ENCODE results near the gene PIRT.

The PIRT gene

DNA sequence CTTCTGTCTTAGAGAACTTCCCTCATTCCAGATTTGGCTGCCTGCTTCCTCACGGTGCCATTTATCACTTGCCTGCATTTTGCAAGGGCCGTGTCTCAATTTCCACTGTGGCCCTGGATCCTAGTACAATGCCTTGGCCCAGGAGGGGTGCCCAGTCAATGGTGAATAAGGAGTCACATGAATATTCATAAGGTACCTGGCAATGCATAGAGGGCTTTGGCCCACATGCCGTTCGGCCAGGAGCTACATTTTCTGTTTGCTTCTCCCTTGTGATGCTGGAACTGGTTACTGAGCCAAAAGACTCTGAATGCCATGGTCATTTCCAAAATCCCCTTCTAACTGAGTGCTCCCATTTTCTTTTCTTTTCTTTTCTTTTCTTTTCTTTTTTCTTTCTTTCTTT, 4.8 kb upstream of the PIRT start:
- Histone ChIP-seq H3K9me3 (ENCODE audit: control insufficient read depth, insufficient read depth, low read depth, low read length) (no peaks in the 10 kb centered on the region), H3K36me3 (ENCODE audit: control insufficient read depth in 2 of 2, insufficient read depth in 1 of 2, low read length in 2 of 2) (no peaks in the 10 kb centered on the region; a peak in 1 of 3 replicates), H3K27ac (ENCODE audit: extremely low read depth, low read depth, low read length) (no peak overlapping the region), H3K4me3 (ENCODE audit: low read depth, low read length) (no peak overlapping the region), H3K4me1 (ENCODE audit: control insufficient read depth, insufficient read depth, low read length) (peaks cover 2% of the 10 kb centered on the region; the same call in 1 of the 2 replicates)
- TF ChIP-seq, protein P1, sequence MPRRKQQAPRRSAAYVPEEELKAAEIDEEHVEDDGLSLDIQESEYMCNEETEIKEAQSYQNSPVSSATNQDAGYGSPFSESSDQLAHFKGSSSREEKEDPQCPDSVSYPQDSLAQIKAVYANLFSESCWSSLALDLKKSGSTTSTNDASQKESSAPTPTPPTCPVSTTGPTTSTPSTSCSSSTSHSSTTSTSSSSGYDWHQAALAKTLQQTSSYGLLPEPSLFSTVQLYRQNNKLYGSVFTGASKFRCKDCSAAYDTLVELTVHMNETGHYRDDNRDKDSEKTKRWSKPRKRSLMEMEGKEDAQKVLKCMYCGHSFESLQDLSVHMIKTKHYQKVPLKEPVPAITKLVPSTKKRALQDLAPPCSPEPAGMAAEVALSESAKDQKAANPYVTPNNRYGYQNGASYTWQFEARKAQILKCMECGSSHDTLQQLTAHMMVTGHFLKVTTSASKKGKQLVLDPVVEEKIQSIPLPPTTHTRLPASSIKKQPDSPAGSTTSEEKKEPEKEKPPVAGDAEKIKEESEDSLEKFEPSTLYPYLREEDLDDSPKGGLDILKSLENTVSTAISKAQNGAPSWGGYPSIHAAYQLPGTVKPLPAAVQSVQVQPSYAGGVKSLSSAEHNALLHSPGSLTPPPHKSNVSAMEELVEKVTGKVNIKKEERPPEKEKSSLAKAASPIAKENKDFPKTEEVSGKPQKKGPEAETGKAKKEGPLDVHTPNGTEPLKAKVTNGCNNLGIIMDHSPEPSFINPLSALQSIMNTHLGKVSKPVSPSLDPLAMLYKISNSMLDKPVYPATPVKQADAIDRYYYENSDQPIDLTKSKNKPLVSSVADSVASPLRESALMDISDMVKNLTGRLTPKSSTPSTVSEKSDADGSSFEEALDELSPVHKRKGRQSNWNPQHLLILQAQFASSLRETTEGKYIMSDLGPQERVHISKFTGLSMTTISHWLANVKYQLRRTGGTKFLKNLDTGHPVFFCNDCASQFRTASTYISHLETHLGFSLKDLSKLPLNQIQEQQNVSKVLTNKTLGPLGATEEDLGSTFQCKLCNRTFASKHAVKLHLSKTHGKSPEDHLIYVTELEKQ (tag by site-specific recombination; IDR thresholded peaks at IDR 0.05; ENCODE audit: borderline replicate concordance), result no peak
- TF ChIP-seq ZBTB7A (tag by site-specific recombination; IDR thresholded peaks at IDR 0.05; ENCODE audit: low read depth) (no peak), EGR2 (tag by site-specific recombination; IDR thresholded peaks at IDR 0.05; ENCODE audit: low read depth) (no peak), ZBTB8A (tag by site-specific recombination; IDR thresholded peaks at IDR 0.05) (no peak), KLF1 (tag by site-specific recombination; IDR thresholded peaks at IDR 0.05) (no peak), ZNF629 (tag by site-specific recombination; IDR thresholded peaks at IDR 0.05) (no peak), ZNF138 (tag by site-specific recombination; IDR thresholded peaks at IDR 0.05; ENCODE audit: borderline replicate concordance) (no peak), HOXC10 (CRISPR knock-in tag; IDR thresholded peaks at IDR 0.05) (no peak), ZNF777 (tag by site-specific recombination; IDR thresholded peaks at IDR 0.05; ENCODE audit: borderline replicate concordance) (no peak), ZSCAN30 (tag by site-specific recombination; IDR thresholded peaks at IDR 0.05) (no peak), ZNF302 (tag by site-specific recombination; IDR thresholded peaks at IDR 0.05; ENCODE audit: low read depth) (no peak), ZNF292 (tag by site-specific recombination; IDR thresholded peaks at IDR 0.05; ENCODE audit: borderline replicate concordance, low read depth) (no peak), ZNF571 (tag by site-specific recombination; IDR thresholded peaks at IDR 0.05) (no peak), ZNF677 (tag by site-specific recombination; IDR thresholded peaks at IDR 0.05) (no peak), ZNF274 (IDR thresholded peaks at IDR 0.05; ENCODE audit: low read length) (no peak), ZNF274 (tag by site-specific recombination; IDR thresholded peaks at IDR 0.05; ENCODE audit: borderline replicate concordance) (no peak), ZNF114 (tag by site-specific recombination; IDR thresholded peaks at IDR 0.05) (no peak)
- ChIA-PET POLR2A (no interaction called here), CTCF (interaction anchor here (0.6 to 4.2 kb wide), 8 partner anchors 26 to 1946 kb away, joined by 3 to 93 read pairs (median 4); no protein-coding TSS in a partner anchor)

DNA sequence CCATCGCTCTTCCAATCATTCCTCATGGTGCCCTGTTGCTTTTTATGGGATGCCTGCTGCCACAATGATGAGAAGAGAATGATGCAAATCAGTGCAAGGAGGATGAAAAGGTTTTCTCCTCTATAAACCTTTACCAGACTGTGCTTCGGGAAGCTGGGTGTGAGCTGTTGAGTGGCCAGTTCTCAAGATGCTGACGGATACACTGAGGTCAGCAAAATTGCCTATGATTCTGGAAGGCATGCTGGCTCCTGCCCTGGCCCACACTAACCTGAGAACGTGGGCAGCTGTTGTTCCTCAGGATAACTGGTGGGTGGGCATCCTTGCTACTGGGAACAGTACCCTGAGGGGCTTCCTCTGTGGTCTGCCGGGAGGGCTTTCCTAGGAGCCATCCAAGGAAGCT, 795 bp upstream of the PIRT start:
- ChIA-PET POLR2A (no interaction called here), CTCF (interaction anchor here (0.6 to 1.9 kb wide), 3 partner anchors 101 to 1995 kb away, joined by 3 to 6 read pairs (median 3); no protein-coding TSS in a partner anchor)
- Histone ChIP-seq H3K36me3 (ENCODE audit: control insufficient read depth in 2 of 2, insufficient read depth in 1 of 2, low read length in 2 of 2) (no peaks in the 10 kb centered on the region; a peak in 1 of 3 replicates), H3K9me3 (ENCODE audit: control insufficient read depth, insufficient read depth, low read depth, low read length) (no peaks in the 10 kb centered on the region), H3K4me3 (ENCODE audit: low read depth, low read length) (no peak overlapping the region), H3K4me1 (ENCODE audit: control insufficient read depth, insufficient read depth, low read length) (no peaks in the 10 kb centered on the region), H3K27ac (ENCODE audit: extremely low read depth, low read depth, low read length) (no peak overlapping the region)
- TF ChIP-seq ZFP37 (tag by site-specific recombination; IDR thresholded peaks at IDR 0.05) (no peak), REPIN1 (tag by site-specific recombination; IDR thresholded peaks at IDR 0.05; ENCODE audit: low read depth) (no peak), ZNF132 (tag by site-specific recombination; IDR thresholded peaks at IDR 0.05; ENCODE audit: borderline replicate concordance) (no peak), ZIC2 (tag by site-specific recombination; IDR thresholded peaks at IDR 0.05) (peak; percentile 71), ZNF600 (tag by site-specific recombination; IDR thresholded peaks at IDR 0.05) (no peak), ZNF549 (tag by site-specific recombination; IDR thresholded peaks at IDR 0.05) (no peak)
